Spleen (tissue), 11 donors: Measurements from ENCODE around the gene TMOD4. TPM values are rescaled to one million over a fixed set of nuclear protein-coding genes. Genes with fewer than 3 reads are reported as not detected.

Experiments
- DNase-seq: peaks from one replicate; pipeline ENCODE4 v3.0.0-alpha.2; 2020
- H3K27ac ChIP-seq, 8 donors: fragments of 200-600 bp; sonication (generic) in 7 of 8; 1 replicate in 4 of 8; 2 replicates in 4 of 8; pipeline versions ENCODE4 v1.5.0 to v1.8.0; 2016 to 2021; ENCODE audit warnings: inconsistent platforms in 4 of 8, mild to moderate bottlenecking in 4 of 8, moderate library complexity in 1 of 8
- H3K27me3 ChIP-seq, 7 donors: fragments of 200-600 bp; sonication (generic) in 6 of 7; replicated peaks in 1 of 7; 1 replicate in 4 of 7; 2 replicates in 3 of 7; pipeline versions ENCODE4 v1.5.0 to v1.8.0; 2016 to 2021; ENCODE audit warnings: inconsistent platforms in 3 of 7, mild to moderate bottlenecking in 1 of 7
- H3K36me3 ChIP-seq, 6 donors: fragments of 200-600 bp; sonication (generic) in 5 of 6; 1 replicate in 4 of 6; 2 replicates in 2 of 6; pipeline versions ENCODE4 v1.5.0 to v1.8.0; 2016 to 2021; ENCODE audit warnings: inconsistent platforms in 2 of 6
- H3K4me1 ChIP-seq, 6 donors: fragments of 200-600 bp; sonication (generic) in 5 of 6; 1 replicate in 3 of 6; 2 replicates in 3 of 6; pipeline versions ENCODE4 v1.5.0 to v1.8.0; 2016 to 2021; ENCODE audit warnings: inconsistent platforms in 3 of 6
- H3K4me3 ChIP-seq, 8 donors: fragments of 200-600 bp; sonication (generic) in 7 of 8; 1 replicate in 4 of 8; 2 replicates in 4 of 8; pipeline versions ENCODE4 v1.5.0 to v1.8.0; 2016 to 2021; ENCODE audit warnings: inconsistent platforms in 4 of 8, mild to moderate bottlenecking in 4 of 8, moderate library complexity in 2 of 8
- H3K9me3 ChIP-seq, 8 donors: fragments of 200-600 bp; sonication (generic) in 7 of 8; 1 replicate in 4 of 8; 2 replicates in 4 of 8; pipeline versions ENCODE4 v1.5.0 to v1.8.0; 2016 to 2021; ENCODE audit warnings: inconsistent platforms in 4 of 8
- CTCF ChIP-seq, 11 experiments: fragments of 200-600 bp in 7 of 11; fragments of 450-650 bp in 4 of 11; sonication (generic) in 4 of 11; IDR thresholded peaks in 8 of 11; conservative IDR thresholded peaks in 3 of 11; 1 replicate in 7 of 11; 2 replicates in 4 of 11; pipeline versions ENCODE4 v1.4.0 to v1.8.0; 2016 to 2021; ENCODE audit warnings: antibody characterized with exemption in 11 of 11, inconsistent platforms in 4 of 11, mild to moderate bottlenecking in 1 of 11
- POLR2A ChIP-seq, 3 donors: fragments of 450-650 bp; IDR thresholded peaks; one replicate each; pipeline ENCODE4 v1.5.1; 2017; ENCODE audit warnings: antibody characterized with exemption in 3 of 3, mild to moderate bottlenecking in 1 of 3
- POLR2AphosphoS5 ChIP-seq, 3 donors: sonication (generic); formaldehyde crosslinking; IDR thresholded peaks; one replicate each; pipeline ENCODE4 v1.5.1; 2017; ENCODE audit warnings: antibody characterized with exemption in 3 of 3
- WGBS, 5 donors: extraction: QIAGEN DNeasy Blood & Tissue Kit in 3 of 5; methylation state at CpG; one replicate each; pipeline versions ENCODE4 v1.1.5 to v1.1.7; 2013 to 2018; 5-methylcytosine and 5-hydroxymethylcytosine counted together
- intact Hi-C: fragments of 100-400 bp; cut with DNase I; formaldehyde crosslinking; loops from one replicate; pipeline ENCODE4 v1.15.0; 2023; ENCODE audit warnings: low total_unique reads
- polyA plus RNA-seq, 3 donors: library from polyadenylated mRNA; stranded (reverse); fragments of 200-250 nt; gene quantifications; one replicate each; pipeline ENCODE4 v1.2.1, GENCODE V29; 2013
- total RNA-seq, 7 donors: library from RNA; depleted of rRNA in 3 of 7; stranded (reverse); fragments of >200 nt in 3 of 7; fragmentation: NEBNext Ultra II Directional in 4 of 7; extraction: Animal tissue kit (Norgen Biotek cat#: 25700) in 4 of 7; gene quantifications; one replicate each; pipeline versions ENCODE4 v1.1.0 to v1.2.1, GENCODE V29; 2016 to 2021
- donor health status: healthy with polysubstance abuse.
- donor health status: DM: no; HTN: no; CAD: no; lungs with moderate emphysema.
- donor health status: DM: no; HTN: no; CAD: no.
- donor health status: Bipolar disorder and iron deficiency.
- donor health status: healthy.
- donor health status: DM: no; HTN: no; CAD: no.
- donor health status: DM: yes; HTN: yes; CAD: no.

The TMOD4 gene
- total and polyA plus RNA-seq, 10 donors: 0.44 to 2.0 (median 0.76) TPM; not detected in 3

GRCh38 chr1:151158751-151159251 lies 17.0 kb downstream of the TMOD4 start:
- Histone ChIP-seq H3K36me3 (peaks cover 0 to 68% (median 23%) of the 10 kb centered on the region in 6 donors), H3K4me1 (peaks cover 15 to 82% (median 58%) of the 10 kb centered on the region in 6 donors), H3K9me3 (no peaks in the 10 kb centered on the region), H3K4me3 (peak overlapping the region in 5 of 8 donors; percentile 55 to 91 (median 67)), H3K27me3 (no peaks in the 10 kb centered on the region), H3K27ac (peak overlapping the region in 7 of 8 donors; percentile 83 to 94 (median 85))
- DNase-seq: peak; percentile 78
- 84 to 89% (median 86%) methylated on average over 19 to 22 of the region's 22 CpGs for WGBS, 5 donors
- TF ChIP-seq POLR2AphosphoS5 (IDR thresholded peaks at IDR 0.05): peak in 2 of 3 donors; percentile 12 to 45
- no peak for TF ChIP-seq CTCF (IDR thresholded peaks at IDR 0.05 in 8 of 11, conservative IDR thresholded peaks at IDR 0.05 in 3 of 11)
- intact Hi-C loops: loop anchor here (5.0 kb wide), 1 partner anchor 56 kb away; no protein-coding TSS in a partner anchor

GRCh38 chr1:151158326-151158725 lies 17.5 kb downstream of the TMOD4 start:
- peak overlapping the region in 6 of 8 donors; percentile 55 to 91 (median 66) for H3K4me3 ChIP-seq
- no peak for TF ChIP-seq CTCF (IDR thresholded peaks at IDR 0.05 in 8 of 11, conservative IDR thresholded peaks at IDR 0.05 in 3 of 11)
- TF ChIP-seq POLR2AphosphoS5 (IDR thresholded peaks at IDR 0.05): no peak
- TF ChIP-seq POLR2A (IDR thresholded peaks at IDR 0.05): no peak
- peak overlapping the region in 7 of 8 donors; percentile 83 to 94 (median 85) for H3K27ac ChIP-seq
- H3K27me3 ChIP-seq: no peaks in the 10 kb centered on the region
- 18 to 63% (median 52%) methylated on average over 5 of the region's 5 CpGs for WGBS, 5 donors
- peak; percentile 77 for DNase-seq
- H3K9me3 ChIP-seq: no peaks in the 10 kb centered on the region
- H3K4me1 ChIP-seq: peaks cover 15 to 77% (median 55%) of the 10 kb centered on the region in 6 donors
- H3K36me3 ChIP-seq: peaks cover 0 to 63% (median 23%) of the 10 kb centered on the region in 6 donors
- intact Hi-C loops: loop anchor here (5.0 kb wide), 1 partner anchor 56 kb away; no protein-coding TSS in a partner anchor

- peak; percentile 90 for DNase-seq
- TF ChIP-seq POLR2A (IDR thresholded peaks at IDR 0.05): no peak
- peak in 2 of 11 experiments; percentile 7 to 13 for TF ChIP-seq CTCF (IDR thresholded peaks at IDR 0.05 in 8 of 11, conservative IDR thresholded peaks at IDR 0.05 in 3 of 11)
- peak in 2 of 3 donors; percentile 69 to 79 for TF ChIP-seq POLR2AphosphoS5 (IDR thresholded peaks at IDR 0.05)
- Histone ChIP-seq H3K4me1 (peaks cover 15 to 65% (median 44%) of the 10 kb centered on the region in 6 donors), H3K9me3 (no peaks in the 10 kb centered on the region), H3K36me3 (peaks cover 0 to 51% (median 23%) of the 10 kb centered on the region in 6 donors), H3K27me3 (no peaks in the 10 kb centered on the region), H3K4me3 (peak overlapping the region; percentile 54 to 91 (median 62)), H3K27ac (peak overlapping the region; percentile 66 to 94 (median 85))
- 20 to 36% (median 32%) methylated on average over 6 of the region's 6 CpGs for WGBS, 5 donors
- intact Hi-C loops: loop anchor here (5.0 kb wide), 1 partner anchor 55 kb away; no protein-coding TSS in a partner anchor
These were observed 18.7 kb downstream of the TMOD4 start for GRCh38 chr1:151157067-151157531.

- TF ChIP-seq POLR2AphosphoS5 (IDR thresholded peaks at IDR 0.05) (peak in 1 of 3 donors; percentile 55), POLR2A (IDR thresholded peaks at IDR 0.05) (no peak), CTCF (IDR thresholded peaks at IDR 0.05 in 8 of 11, conservative IDR thresholded peaks at IDR 0.05 in 3 of 11) (no peak)
- intact Hi-C loops: loop anchor here (5.0 kb wide), 1 partner anchor 54 kb away; no protein-coding TSS in a partner anchor
These were observed 19.3 kb downstream of the TMOD4 start, which contains the start of gene TNFAIP8L2 for GRCh38 chr1:151156515-151156819. Gene TNFAIP8L2 (plus strand): TSS chr1:151156649. CDS start chr1:151158698, 2,049 bp downstream.

More at GRCh38 chr1:151156515-151156819, 19.3 kb downstream of the TMOD4 start, which contains the start of gene TNFAIP8L2:
- Histone ChIP-seq H3K4me3 (peak within 1 kb of the TSS; percentile 54 to 91 (median 62)), H3K27me3 (no peaks in the 10 kb centered on the region), H3K4me1 (peaks cover 15 to 58% (median 41%) of the 10 kb centered on the region in 6 donors), H3K9me3 (no peaks in the 10 kb centered on the region), H3K27ac (peak within 1 kb of the TSS; percentile 66 to 94 (median 85)), H3K36me3 (peaks cover 0 to 44% (median 23%) of the 10 kb centered on the region in 6 donors)
- peak; percentile 95 for DNase-seq
- WGBS, 5 donors: 8 to 25% (median 17%) methylated on average over 4 of the region's 4 CpGs
